Measurements from ENCODE around the gene ASPSCR1. TPM values are rescaled to one million over a fixed set of nuclear protein-coding genes. Genes with fewer than 3 reads are reported as not detected.

Gene ASPSCR1
- total and polyA plus RNA-seq, 2 of the 13 experiments (the other 11 are each of a cell fraction or from before 2014, with no cell fraction given) = 274 to 314 TPM

GRCh38 chr17:82051776-82052637 lies 74.6 kb downstream of the ASPSCR1 start, which contains the start of the genes GPS1 and RFNG (continued):
- TF ChIP-seq HNF1A (IDR thresholded peaks at IDR 0.05; ENCODE audit: low read depth) = no peak
- TF ChIP-seq HNF1A (CRISPR knock-in tag; IDR thresholded peaks at IDR 0.05; ENCODE audit: borderline replicate concordance) = peak; percentile 25; the same call in 1 of the 2 replicates
- 0 out of 2 replicates have a peak, but pooled peaks have one; percentile 3 for TF ChIP-seq MED13 (CRISPR knock-in tag; IDR thresholded peaks at IDR 0.05)
- TF ChIP-seq GABPB1 (CRISPR knock-in tag; IDR thresholded peaks at IDR 0.05) = peak; percentile 93
- TF ChIP-seq ZSCAN9 (CRISPR knock-in tag; IDR thresholded peaks at IDR 0.05; ENCODE audit: borderline replicate concordance) = no peak
- TF ChIP-seq ZNF607 (CRISPR knock-in tag; IDR thresholded peaks at IDR 0.05; ENCODE audit: borderline replicate concordance) = peak; percentile 31
- TF ChIP-seq UBTF (CRISPR knock-in tag; IDR thresholded peaks at IDR 0.05) = peak; percentile 22; the same call in 1 of the 2 replicates
- peak; percentile 41 for TF ChIP-seq ZNF18 (CRISPR knock-in tag; IDR thresholded peaks at IDR 0.05; ENCODE audit: insufficient replicate concordance)
- no peak for TF ChIP-seq GABPA (IDR thresholded peaks at IDR 0.05; ENCODE audit: low read depth, low read length)
- TF ChIP-seq GABPA (CRISPR knock-in tag; IDR thresholded peaks at IDR 0.05; ENCODE audit: low read depth) = peak; percentile 88
- TF ChIP-seq MEF2D (CRISPR knock-in tag; IDR thresholded peaks at IDR 0.05) = no peak
- peak; percentile 62; the same call in 1 of the 2 replicates for TF ChIP-seq ZNF589 (CRISPR knock-in tag; conservative IDR thresholded peaks at IDR 0.05)
- peak; percentile 65; the same call in 1 of the 2 replicates for TF ChIP-seq ZFX (CRISPR knock-in tag; IDR thresholded peaks at IDR 0.05; ENCODE audit: low read depth)
- TF ChIP-seq HOXA3 (CRISPR knock-in tag; IDR thresholded peaks at IDR 0.05) = peak; percentile 60; the same call in 1 of the 2 replicates
- peak; percentile 75; the same call in 1 of the 2 replicates for TF ChIP-seq ZXDC (CRISPR knock-in tag; IDR thresholded peaks at IDR 0.05)
- TF ChIP-seq SALL1 (CRISPR knock-in tag; IDR thresholded peaks at IDR 0.05) = peak; percentile 31; the same call in 1 of the 2 replicates
